MM.1S (cell line): ENCODE results near the gene GPR137B.

Source experiments
- EZH2 ChIP-seq: fragments of 300-600 bp; sonication (generic); optimal IDR thresholded peaks from 2 replicates; pipeline ENCODE3; 2017; ENCODE audit warnings: low read depth, mild to moderate bottlenecking, antibody characterized with exemption, low read length, mixed read lengths
- EZH2phosphoT487 ChIP-seq: fragments of 300-600 bp; sonication (generic); IDR thresholded peaks from 2 replicates; pipeline ENCODE4 v1.6.1; 2018; ENCODE audit warnings: antibody characterized with exemption, low read length
- TF ChIP-seq, protein P1 (sequence below): fragments of 300-600 bp; sonication (generic); IDR thresholded peaks from 2 replicates; pipeline ENCODE4 v1.5.1; 2016; ENCODE audit warnings: antibody characterized with exemption, low read length, mixed read lengths

DNA sequence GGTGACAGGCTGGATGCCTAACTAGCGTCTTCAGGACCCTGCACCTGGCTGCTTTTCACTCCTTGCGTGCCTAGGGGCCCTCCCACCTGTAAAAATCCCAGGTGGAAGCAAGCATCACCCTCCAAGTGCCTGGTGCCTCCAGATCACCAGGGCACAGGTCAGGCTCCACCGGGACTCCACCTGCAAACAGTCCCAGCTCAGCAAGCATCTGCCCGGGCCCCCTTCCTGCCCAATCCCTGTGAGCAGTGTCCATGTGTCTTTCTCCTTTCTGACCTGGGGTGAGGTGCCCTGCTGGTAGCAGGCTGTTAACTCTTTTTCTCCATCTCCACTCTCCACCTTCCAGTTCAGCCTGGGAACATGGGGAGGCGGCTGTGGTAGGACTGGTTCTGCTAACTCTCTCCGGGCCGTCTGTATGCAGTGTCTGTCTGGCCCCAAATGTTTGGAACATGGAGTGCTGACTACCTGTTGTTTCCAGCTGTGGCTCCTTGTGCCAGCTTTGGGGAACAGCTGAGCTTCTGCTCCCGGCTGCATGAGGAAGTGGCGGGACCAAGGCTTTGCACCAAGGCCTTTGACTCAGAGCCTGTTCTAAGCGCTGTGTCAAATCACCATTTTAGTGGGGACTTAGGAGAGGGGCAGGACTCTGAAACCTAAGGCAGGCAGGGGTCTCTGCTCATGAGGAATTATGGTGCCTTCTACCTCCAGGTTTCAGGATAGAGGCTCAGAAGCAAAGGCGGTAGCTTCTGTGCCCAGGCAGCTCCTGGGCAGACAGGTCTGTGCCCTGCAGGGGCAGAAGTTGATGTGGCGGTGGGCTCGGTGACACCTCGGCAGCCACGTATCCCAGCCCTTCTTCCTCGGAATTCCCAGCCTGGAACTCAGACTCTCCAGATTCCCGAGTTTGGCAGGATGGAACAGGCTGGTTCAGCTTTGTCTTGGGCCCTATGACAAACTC, 5.5 kb downstream of the GPR137B start:
- no peak for TF ChIP-seq EZH2
- TF ChIP-seq, protein P1, sequence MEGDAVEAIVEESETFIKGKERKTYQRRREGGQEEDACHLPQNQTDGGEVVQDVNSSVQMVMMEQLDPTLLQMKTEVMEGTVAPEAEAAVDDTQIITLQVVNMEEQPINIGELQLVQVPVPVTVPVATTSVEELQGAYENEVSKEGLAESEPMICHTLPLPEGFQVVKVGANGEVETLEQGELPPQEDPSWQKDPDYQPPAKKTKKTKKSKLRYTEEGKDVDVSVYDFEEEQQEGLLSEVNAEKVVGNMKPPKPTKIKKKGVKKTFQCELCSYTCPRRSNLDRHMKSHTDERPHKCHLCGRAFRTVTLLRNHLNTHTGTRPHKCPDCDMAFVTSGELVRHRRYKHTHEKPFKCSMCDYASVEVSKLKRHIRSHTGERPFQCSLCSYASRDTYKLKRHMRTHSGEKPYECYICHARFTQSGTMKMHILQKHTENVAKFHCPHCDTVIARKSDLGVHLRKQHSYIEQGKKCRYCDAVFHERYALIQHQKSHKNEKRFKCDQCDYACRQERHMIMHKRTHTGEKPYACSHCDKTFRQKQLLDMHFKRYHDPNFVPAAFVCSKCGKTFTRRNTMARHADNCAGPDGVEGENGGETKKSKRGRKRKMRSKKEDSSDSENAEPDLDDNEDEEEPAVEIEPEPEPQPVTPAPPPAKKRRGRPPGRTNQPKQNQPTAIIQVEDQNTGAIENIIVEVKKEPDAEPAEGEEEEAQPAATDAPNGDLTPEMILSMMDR: no peak
- no peak for TF ChIP-seq EZH2phosphoT487
